Stimulated activated effector memory CD8-positive, alpha-beta T cell treated with anti-CD3 and anti-CD28 coated beads, Interleukin-12 subunit alpha, Interleukin-12 subunit beta, amount 100 ng/mL, for 72 hours (primary cell): Measurements from ENCODE around the gene BIRC3.
A peak's percentile ranks its signal among the peaks of the same experiment; 100 is the strongest.

Experiments
- ATAC-seq: fragments of 150-1000 bp; cut with Tn5 transposase; 2 replicates; pipeline ENCODE4 v1.10.0; 2021
- DNase-seq, 2 donors: peaks; one replicate each; pipeline ENCODE4 v3.0.0; 2021 to 2022; ENCODE audit warnings: low spot score in 2 of 2
- H3K27ac Mint-ChIP-seq: one replicate; pipeline ENCODE4 v1.8.0; 2022; ENCODE audit warnings: mild to moderate bottlenecking, mixed read lengths
- H3K36me3 Mint-ChIP-seq: one replicate; pipeline ENCODE4 v1.8.0; 2022; ENCODE audit warnings: mild to moderate bottlenecking, mixed read lengths
- H3K4me1 Mint-ChIP-seq: one replicate; pipeline ENCODE4 v1.8.0; 2022; ENCODE audit warnings: mixed read lengths
- H3K4me3 Mint-ChIP-seq: one replicate; pipeline ENCODE4 v1.8.0; 2022; ENCODE audit warnings: mild to moderate bottlenecking, mixed read lengths
- H3K9me3 Mint-ChIP-seq: one replicate; pipeline ENCODE4 v1.8.0; 2022; ENCODE audit warnings: mixed read lengths

The BIRC3 gene

GRCh38 chr11:102309621-102310541 lies 7.4 kb upstream of the BIRC3 start:
- DNase-seq (no peak), ATAC-seq (no peak)
- H3K4me3 Mint-ChIP-seq: no peak overlapping the region
- no peak overlapping the region for H3K27ac Mint-ChIP-seq
- no peaks in the 10 kb centered on the region for H3K9me3 Mint-ChIP-seq
- no peaks in the 10 kb centered on the region for H3K36me3 Mint-ChIP-seq
- peaks cover 48% of the 10 kb centered on the region for H3K4me1 Mint-ChIP-seq

DNA sequence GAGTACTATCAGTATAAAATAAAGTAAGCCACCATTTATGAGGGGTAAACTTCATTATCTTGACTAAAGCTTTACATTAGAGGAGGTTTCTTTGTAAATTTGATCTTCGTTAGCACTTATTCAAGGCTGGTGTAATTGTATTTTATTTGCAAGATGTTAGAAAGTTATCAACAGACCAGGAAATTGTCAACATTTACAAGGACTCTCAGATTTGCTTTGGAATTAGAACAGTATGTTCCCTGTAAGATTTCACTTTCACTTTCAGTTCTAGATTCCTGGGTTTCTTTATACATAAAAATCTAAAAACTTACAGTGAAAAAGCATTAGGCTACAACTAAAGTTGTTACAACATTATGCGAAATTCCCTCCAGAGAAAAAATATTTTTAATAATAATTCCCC lies 4.6 kb upstream of the BIRC3 start:
- Mint-ChIP-seq H3K4me3 (peak overlapping the region; percentile 93), H3K4me1 (peaks cover 35% of the 10 kb centered on the region), H3K36me3 (peaks cover 14% of the 10 kb centered on the region), H3K9me3 (no peaks in the 10 kb centered on the region), H3K27ac (peak overlapping the region; percentile 93)
- no peak for DNase-seq
- ATAC-seq: no peak

DNA sequence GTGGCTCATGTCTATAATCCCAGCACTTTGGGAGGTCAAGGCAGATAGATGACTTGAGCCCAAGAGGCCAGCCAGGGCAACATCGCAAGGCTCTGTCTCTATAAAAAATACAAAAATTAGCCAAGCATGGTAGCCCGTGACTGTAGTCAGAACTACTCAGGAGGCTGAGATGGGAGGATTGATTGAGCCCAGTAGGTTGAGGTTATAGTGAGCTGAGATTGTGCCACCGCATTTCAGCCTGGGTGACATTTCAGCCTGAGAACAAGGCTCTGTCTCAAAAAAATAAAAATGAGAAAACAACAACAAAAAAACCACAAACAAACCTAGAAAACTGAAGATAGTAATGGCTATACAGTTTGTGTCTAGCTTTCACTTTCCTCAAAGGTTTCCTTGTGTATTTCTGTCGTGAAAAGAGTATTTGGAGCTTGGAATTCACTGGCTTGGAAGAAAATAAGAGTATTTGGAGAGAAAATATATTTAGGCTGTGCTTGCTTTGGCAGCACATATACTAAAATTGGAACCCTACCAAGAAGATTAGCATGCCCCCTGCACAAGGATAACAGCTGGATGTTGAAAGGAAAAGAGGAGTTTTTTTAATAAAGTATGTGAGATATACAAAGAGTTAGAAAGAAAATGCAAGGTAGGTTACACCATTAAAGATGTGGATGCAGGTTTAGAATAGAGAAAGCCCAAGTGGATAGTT lies 3.9 kb upstream of the BIRC3 start:
- no peak for DNase-seq
- no peak for ATAC-seq
- Mint-ChIP-seq H3K4me3 (peak overlapping the region; percentile 93), H3K36me3 (peaks cover 22% of the 10 kb centered on the region), H3K27ac (peak overlapping the region; percentile 93), H3K4me1 (peaks cover 36% of the 10 kb centered on the region), H3K9me3 (no peaks in the 10 kb centered on the region)

GRCh38 chr11:102314784-102315183 lies 2.5 kb upstream of the BIRC3 start:
- Mint-ChIP-seq H3K9me3 (no peaks in the 10 kb centered on the region), H3K36me3 (peaks cover 36% of the 10 kb centered on the region), H3K4me3 (peak overlapping the region; percentile 93), H3K27ac (peak overlapping the region; percentile 93), H3K4me1 (peaks cover 36% of the 10 kb centered on the region)
- no peak for DNase-seq
- no peak for ATAC-seq

- no peak for ATAC-seq
- peaks cover 42% of the 10 kb centered on the region for H3K4me1 Mint-ChIP-seq
- H3K4me3 Mint-ChIP-seq: peak overlapping the region; percentile 93
- peaks cover 52% of the 10 kb centered on the region for H3K36me3 Mint-ChIP-seq
- DNase-seq: no peak
- no peaks in the 10 kb centered on the region for H3K9me3 Mint-ChIP-seq
- peak overlapping the region; percentile 93 for H3K27ac Mint-ChIP-seq
Observed at GRCh38 chr11:102316346-102316904, 859 bp upstream of the BIRC3 start.

DNA sequence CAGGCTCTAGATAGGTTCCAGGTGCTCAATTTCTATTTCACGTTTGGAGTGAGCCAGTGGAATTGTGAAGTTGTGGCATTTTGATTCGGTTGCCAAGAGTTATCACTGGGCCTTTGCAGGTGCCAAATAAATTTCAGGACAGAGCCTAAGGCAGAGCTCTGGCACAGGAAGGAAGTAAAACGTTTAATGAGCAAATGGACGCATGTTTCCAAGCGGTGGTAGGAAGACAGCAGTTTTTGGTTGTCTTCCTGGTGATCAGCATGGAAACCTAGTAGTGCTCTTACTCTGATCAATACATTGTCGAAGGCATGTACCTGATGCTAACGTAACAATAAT lies 452 bp downstream of the BIRC3 start:
- ATAC-seq (peak; percentile 0), DNase-seq (no peak)
- Mint-ChIP-seq H3K4me1 (peaks cover 54% of the 10 kb centered on the region), H3K36me3 (peaks cover 65% of the 10 kb centered on the region), H3K27ac (peak overlapping the region; percentile 93), H3K9me3 (no peaks in the 10 kb centered on the region), H3K4me3 (peak overlapping the region; percentile 93)

DNA sequence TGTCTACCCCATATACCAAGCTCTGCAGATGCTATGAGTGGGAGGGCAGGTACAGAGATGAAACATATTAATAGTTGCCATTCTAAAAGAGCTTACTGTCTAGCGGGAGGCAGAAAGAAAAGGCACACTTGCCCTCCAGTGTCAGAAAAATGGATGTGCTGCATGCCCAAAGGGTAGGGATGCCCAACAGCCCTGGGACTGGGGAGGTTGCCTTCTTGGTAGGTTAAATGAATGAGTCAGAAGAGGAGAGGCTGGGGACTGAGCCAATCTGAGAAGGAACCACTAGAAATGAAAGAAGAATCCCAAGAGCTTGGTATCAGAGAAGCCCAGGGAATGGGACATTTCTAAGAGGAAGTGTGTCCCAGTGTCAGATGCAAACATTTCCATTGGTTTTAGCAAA lies 1.2 kb downstream of the BIRC3 start:
- Mint-ChIP-seq H3K27ac (peak overlapping the region; percentile 93), H3K9me3 (no peaks in the 10 kb centered on the region), H3K4me1 (peaks cover 52% of the 10 kb centered on the region), H3K4me3 (peak overlapping the region; percentile 93), H3K36me3 (peaks cover 73% of the 10 kb centered on the region)
- ATAC-seq (peak; percentile 52), DNase-seq (peak in 1 of 2 donors; percentile 78)

GRCh38 chr11:102319544-102319943 lies 2.3 kb downstream of the BIRC3 start:
- peak overlapping the region; percentile 93 for H3K27ac Mint-ChIP-seq
- H3K36me3 Mint-ChIP-seq: peaks cover 83% of the 10 kb centered on the region
- peak overlapping the region; percentile 93 for H3K4me3 Mint-ChIP-seq
- H3K9me3 Mint-ChIP-seq: no peaks in the 10 kb centered on the region
- ATAC-seq (no peak), DNase-seq (no peak)
- peaks cover 46% of the 10 kb centered on the region for H3K4me1 Mint-ChIP-seq

- no peaks in the 10 kb centered on the region for H3K9me3 Mint-ChIP-seq
- H3K36me3 Mint-ChIP-seq: peaks cover 90% of the 10 kb centered on the region
- H3K27ac Mint-ChIP-seq: peak overlapping the region; percentile 93
- ATAC-seq (no peak), DNase-seq (no peak)
- peak overlapping the region; percentile 93 for H3K4me3 Mint-ChIP-seq
- peaks cover 47% of the 10 kb centered on the region for H3K4me1 Mint-ChIP-seq
Observed at GRCh38 chr11:102320188-102320587, 2.9 kb downstream of the BIRC3 start.

- peaks cover 95% of the 10 kb centered on the region for H3K36me3 Mint-ChIP-seq
- no peaks in the 10 kb centered on the region for H3K9me3 Mint-ChIP-seq
- peak overlapping the region; percentile 93 for H3K4me3 Mint-ChIP-seq
- peak overlapping the region; percentile 93 for H3K27ac Mint-ChIP-seq
- no peak for DNase-seq
- H3K4me1 Mint-ChIP-seq: peaks cover 42% of the 10 kb centered on the region
- no peak for ATAC-seq
Observed at GRCh38 chr11:102320679-102321078, 3.4 kb downstream of the BIRC3 start.

DNA sequence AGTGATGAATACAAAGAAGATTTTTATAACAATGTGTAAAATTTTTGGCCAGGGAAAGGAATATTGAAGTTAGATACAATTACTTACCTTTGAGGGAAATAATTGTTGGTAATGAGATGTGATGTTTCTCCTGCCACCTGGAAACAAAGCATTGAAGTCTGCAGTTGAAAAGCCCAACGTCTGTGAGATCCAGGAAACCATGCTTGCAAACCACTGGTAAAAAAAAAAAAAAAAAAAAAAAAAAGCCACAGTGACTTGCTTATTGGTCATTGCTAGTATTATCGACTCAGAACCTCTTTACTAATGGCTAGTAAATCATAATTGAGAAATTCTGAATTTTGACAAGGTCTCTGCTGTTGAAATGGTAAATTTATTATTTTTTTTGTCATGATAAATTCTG lies 5.3 kb downstream of the BIRC3 start:
- peaks cover 35% of the 10 kb centered on the region for H3K4me1 Mint-ChIP-seq
- peaks cover 100% of the 10 kb centered on the region for H3K36me3 Mint-ChIP-seq
- H3K4me3 Mint-ChIP-seq: peak overlapping the region; percentile 93

DNA sequence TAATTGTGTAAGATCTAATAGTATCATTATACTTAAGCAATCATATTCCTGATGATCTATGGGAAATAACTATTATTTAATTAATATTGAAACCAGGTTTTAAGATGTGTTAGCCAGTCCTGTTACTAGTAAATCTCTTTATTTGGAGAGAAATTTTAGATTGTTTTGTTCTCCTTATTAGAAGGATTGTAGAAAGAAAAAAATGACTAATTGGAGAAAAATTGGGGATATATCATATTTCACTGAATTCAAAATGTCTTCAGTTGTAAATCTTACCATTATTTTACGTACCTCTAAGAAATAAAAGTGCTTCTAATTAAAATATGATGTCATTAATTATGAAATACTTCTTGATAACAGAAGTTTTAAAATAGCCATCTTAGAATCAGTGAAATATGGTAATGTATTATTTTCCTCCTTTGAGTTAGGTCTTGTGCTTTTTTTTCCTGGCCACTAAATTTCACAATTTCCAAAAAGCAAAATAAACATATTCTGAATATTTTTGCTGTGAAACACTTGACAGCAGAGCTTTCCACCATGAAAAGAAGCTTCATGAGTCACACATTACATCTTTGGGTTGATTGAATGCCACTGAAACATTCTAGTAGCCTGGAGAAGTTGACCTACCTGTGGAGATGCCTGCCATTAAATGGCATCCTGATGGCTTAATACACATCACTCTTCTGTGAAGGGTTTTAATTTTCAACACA lies 6.4 kb downstream of the BIRC3 start:
- no peak for ATAC-seq
- Mint-ChIP-seq H3K4me3 (no peak overlapping the region), H3K36me3 (peaks cover 100% of the 10 kb centered on the region), H3K27ac (peak overlapping the region; percentile 45), H3K4me1 (peaks cover 31% of the 10 kb centered on the region), H3K9me3 (no peaks in the 10 kb centered on the region)
- no peak for DNase-seq

More for the DNA sequence above, 5.3 kb downstream of the BIRC3 start:
- DNase-seq (no peak), ATAC-seq (no peak)
- H3K27ac Mint-ChIP-seq: peak overlapping the region; percentile 91
- no peaks in the 10 kb centered on the region for H3K9me3 Mint-ChIP-seq

DNA sequence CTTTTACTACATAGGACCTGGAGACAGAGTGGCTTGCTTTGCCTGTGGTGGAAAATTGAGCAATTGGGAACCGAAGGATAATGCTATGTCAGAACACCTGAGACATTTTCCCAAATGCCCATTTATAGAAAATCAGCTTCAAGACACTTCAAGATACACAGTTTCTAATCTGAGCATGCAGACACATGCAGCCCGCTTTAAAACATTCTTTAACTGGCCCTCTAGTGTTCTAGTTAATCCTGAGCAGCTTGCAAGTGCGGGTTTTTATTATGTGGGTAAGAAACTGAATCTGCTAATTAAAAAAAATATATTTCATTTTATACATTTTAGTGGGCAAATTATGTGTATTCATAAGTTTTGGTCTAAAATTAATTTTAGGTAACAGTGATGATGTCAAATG lies 7.8 kb downstream of the BIRC3 start:
- no peaks in the 10 kb centered on the region for H3K9me3 Mint-ChIP-seq
- DNase-seq (no peak), ATAC-seq (no peak)
- no peak overlapping the region for H3K27ac Mint-ChIP-seq
- H3K36me3 Mint-ChIP-seq: peaks cover 100% of the 10 kb centered on the region
- no peak overlapping the region for H3K4me3 Mint-ChIP-seq
- peaks cover 30% of the 10 kb centered on the region for H3K4me1 Mint-ChIP-seq

DNA sequence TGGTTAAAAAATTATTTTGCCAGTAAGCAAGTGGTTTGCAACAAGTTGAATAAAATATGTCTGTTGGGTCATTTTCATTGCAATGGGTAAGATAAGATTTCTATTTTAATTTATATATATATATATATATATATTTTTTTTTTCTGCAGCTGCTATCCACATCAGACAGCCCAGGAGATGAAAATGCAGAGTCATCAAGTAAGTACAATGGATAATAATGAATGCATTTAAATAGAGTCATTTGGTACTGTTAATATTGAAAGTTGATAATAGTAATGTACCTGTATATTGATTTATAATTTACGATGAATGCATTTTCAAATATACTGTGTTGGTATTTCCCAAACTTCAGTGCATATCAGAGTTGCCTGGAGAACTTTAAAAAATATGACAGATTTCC lies 11.5 kb downstream of the BIRC3 start:
- Mint-ChIP-seq H3K4me1 (peaks cover 23% of the 10 kb centered on the region), H3K9me3 (no peaks in the 10 kb centered on the region), H3K4me3 (no peak overlapping the region), H3K36me3 (peaks cover 100% of the 10 kb centered on the region), H3K27ac (no peak overlapping the region)
- ATAC-seq (no peak), DNase-seq (no peak)

DNA sequence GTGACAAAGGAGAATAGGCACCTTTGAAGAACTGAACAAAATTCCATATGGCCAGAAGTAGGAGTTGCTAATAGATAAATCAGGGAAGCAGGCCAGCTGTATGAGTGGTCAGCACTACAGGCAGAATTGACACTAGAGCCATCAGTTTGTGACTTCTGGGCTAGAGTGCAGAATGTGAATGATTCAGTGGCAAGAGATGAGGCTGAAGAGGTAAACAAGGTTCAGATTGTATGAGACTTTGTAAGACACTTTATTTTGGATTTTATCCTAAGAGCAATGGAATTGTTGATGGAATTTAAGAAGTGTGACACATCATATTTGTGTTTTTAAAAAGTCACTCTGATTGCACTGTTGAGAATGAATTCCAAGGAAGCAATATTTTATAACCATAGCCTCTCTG lies 12.9 kb downstream of the BIRC3 start:
- Mint-ChIP-seq H3K27ac (peak overlapping the region; percentile 45), H3K9me3 (no peaks in the 10 kb centered on the region), H3K36me3 (peaks cover 100% of the 10 kb centered on the region), H3K4me1 (peaks cover 16% of the 10 kb centered on the region), H3K4me3 (no peak overlapping the region)
- ATAC-seq (no peak), DNase-seq (no peak)
